Glomerular endothelial cell (primary cell): ENCODE data around the gene ADAMTS16. TPM values are rescaled to one million over a fixed set of nuclear protein-coding genes. Genes with fewer than 3 reads are reported as not detected.
"Not testable (repeated sequence)": the region's sequence is repeated elsewhere in the genome, so short reads cannot be mapped to it uniquely, and the experiment has no call there.

Source experiments
- DNase-seq: peaks from one replicate; pipeline ENCODE4 v3.0.0-alpha.2; 2011; ENCODE audit warnings: low read depth, low spot score; ENCODE audit errors: extremely low read depth
- total RNA-seq: library from RNA; depleted of rRNA; stranded (reverse); fragments of >200 nt; gene quantifications from 2 replicates; pipeline ENCODE4 v1.2.3, GENCODE V29; 2015

Gene ADAMTS16
- total RNA-seq, result 0.53 and 1.1 TPM in 2 replicates

- no peak for DNase-seq
Measured at GRCh38 chr5:5139777-5140478, at the start of gene ADAMTS16. Gene ADAMTS16, plus strand, starts transcription at chr5:5140330. Its CDS starts 138 bp downstream, at chr5:5140468.

GRCh38 chr5:5092149-5092548 is 48.0 kb upstream of the ADAMTS16 start:
- no peak for DNase-seq

- DNase-seq, result no peak
Measured at GRCh38 chr5:5100635-5101034, 39.5 kb upstream of the ADAMTS16 start.

GRCh38 chr5:5101676-5102075 is 38.5 kb upstream of the ADAMTS16 start:
- DNase-seq, result no peak

- DNase-seq, result no peak
Measured at GRCh38 chr5:5103245-5103644, 36.9 kb upstream of the ADAMTS16 start.

- no peak for DNase-seq
Measured at GRCh38 chr5:5104550-5104949, 35.6 kb upstream of the ADAMTS16 start.

- DNase-seq, result no peak
Measured at GRCh38 chr5:5105531-5105930, 34.6 kb upstream of the ADAMTS16 start.

GRCh38 chr5:5116956-5117355 is 23.2 kb upstream of the ADAMTS16 start:
- no peak for DNase-seq

GRCh38 chr5:5122776-5123175 is 17.4 kb upstream of the ADAMTS16 start:
- no peak for DNase-seq

- DNase-seq, result no peak
Measured at GRCh38 chr5:5124231-5124630, 15.9 kb upstream of the ADAMTS16 start.

GRCh38 chr5:5126444-5126843 is 13.7 kb upstream of the ADAMTS16 start:
- DNase-seq, result no peak

- no peak for DNase-seq
Measured at GRCh38 chr5:5128766-5129165, 11.4 kb upstream of the ADAMTS16 start.

- no peak for DNase-seq
Measured at GRCh38 chr5:5132234-5132633, 7.9 kb upstream of the ADAMTS16 start.

GRCh38 chr5:5132693-5133295 is 7.3 kb upstream of the ADAMTS16 start:
- no peak for DNase-seq

- DNase-seq, result no peak
Measured at GRCh38 chr5:5134107-5134506, 6.0 kb upstream of the ADAMTS16 start.

- DNase-seq, result no peak
Measured at GRCh38 chr5:5135957-5136676, 4.0 kb upstream of the ADAMTS16 start.

- DNase-seq, result not testable (repeated sequence)
Measured at GRCh38 chr5:5137851-5138250, 2.3 kb upstream of the ADAMTS16 start.

- no peak for DNase-seq
Measured at GRCh38 chr5:5139336-5139776, 774 bp upstream of the ADAMTS16 start.

GRCh38 chr5:5140479-5141338 is 579 bp downstream of the ADAMTS16 start:
- no peak for DNase-seq

GRCh38 chr5:5141339-5141599 is 1.1 kb downstream of the ADAMTS16 start:
- no peak for DNase-seq
